LNCaP clone FGC (cell line): ENCODE data around the gene LELP1.

Experiments used
- DNase-seq: peaks from one replicate; pipeline ENCODE4 v3.0.0-alpha.2; 2011; ENCODE audit warnings: low read depth
- H3K4me3 ChIP-seq: 2 replicates; pipeline ENCODE4 v1.5.1; 2011; ENCODE audit warnings: mild to moderate bottlenecking, low read depth, low read length, control low read depth
- CTCF ChIP-seq: IDR thresholded peaks from 2 replicates; pipeline ENCODE4 v1.5.1; 2012; ENCODE audit warnings: mild to moderate bottlenecking; ENCODE audit not compliant: control insufficient read depth, insufficient read depth; ENCODE audit errors: extremely low read depth

LELP1 gene

GRCh38 chr1:153238527-153238926 lies 35.3 kb downstream of the LELP1 start:
- peak; percentile 30; the same call in 1 of the 2 replicates for TF ChIP-seq CTCF
- H3K4me3 ChIP-seq = no peak overlapping the region
- DNase-seq = no peak

GRCh38 chr1:153242160-153242559 lies 38.9 kb downstream of the LELP1 start:
- no peak for TF ChIP-seq CTCF
- no peak for DNase-seq
- no peak overlapping the region for H3K4me3 ChIP-seq

- no peak for TF ChIP-seq CTCF
Measured at GRCh38 chr1:153245466-153245865, 42.2 kb downstream of the LELP1 start.

GRCh38 chr1:153246018-153246417 lies 42.8 kb downstream of the LELP1 start:
- no peak overlapping the region for H3K4me3 ChIP-seq
- DNase-seq = no peak
- no peak for TF ChIP-seq CTCF

More at GRCh38 chr1:153245466-153245865, 42.2 kb downstream of the LELP1 start:
- DNase-seq = no peak
- H3K4me3 ChIP-seq = no peak overlapping the region

- H3K4me3 ChIP-seq = no peak overlapping the region
- TF ChIP-seq CTCF = no peak
- no peak for DNase-seq
Measured at GRCh38 chr1:153246825-153247224, 43.6 kb downstream of the LELP1 start.

- no peak overlapping the region for H3K4me3 ChIP-seq
- no peak for TF ChIP-seq CTCF
- DNase-seq = no peak
Measured at GRCh38 chr1:153248176-153248879, 45.1 kb downstream of the LELP1 start.

- H3K4me3 ChIP-seq = no peak overlapping the region
- TF ChIP-seq CTCF = no peak
- no peak for DNase-seq
Measured at GRCh38 chr1:153250166-153250565, 46.9 kb downstream of the LELP1 start.
